Putamen (tissue), 1 donor: Measurements from ENCODE around the gene HOGA1.
"Not testable (repeated sequence)": the region's sequence is repeated elsewhere in the genome, so short reads cannot be mapped to it uniquely, and the experiment has no call there.

Experiments
- DNase-seq: peaks from one replicate; pipeline ENCODE4 v3.0.0-alpha.2; 2016; ENCODE audit warnings: low spot score

Gene HOGA1

GRCh38 chr10:97608991-97609561 is 24.9 kb downstream of the HOGA1 start:
- DNase-seq, result no peak

GRCh38 chr10:97611473-97611872 is 27.3 kb downstream of the HOGA1 start:
- DNase-seq, result no peak

GRCh38 chr10:97612386-97612785 is 28.2 kb downstream of the HOGA1 start:
- no peak for DNase-seq

- DNase-seq, result no peak
These were observed 34.1 kb downstream of the HOGA1 start for GRCh38 chr10:97618285-97618684.

- DNase-seq, result no peak
These were observed 34.5 kb downstream of the HOGA1 start for GRCh38 chr10:97618733-97619132.

GRCh38 chr10:97623277-97623676 is 39.1 kb downstream of the HOGA1 start:
- DNase-seq, result no peak

GRCh38 chr10:97627731-97628130 is 43.5 kb downstream of the HOGA1 start:
- DNase-seq, result no peak

GRCh38 chr10:97628228-97628627 is 44.0 kb downstream of the HOGA1 start:
- no peak for DNase-seq

- no peak for DNase-seq
These were observed 45.1 kb downstream of the HOGA1 start for GRCh38 chr10:97629289-97629688.

GRCh38 chr10:97631098-97631497 is 46.9 kb downstream of the HOGA1 start:
- DNase-seq, result no peak

- DNase-seq, result peak; percentile 93
These were observed 49.0 kb downstream of the HOGA1 start, which contains the start of gene MORN4 for GRCh38 chr10:97632949-97633884. TSS of gene MORN4 (minus strand) at chr10:97633500. CDS start at chr10:97619653, 13,847 bp downstream.

- no peak for DNase-seq
These were observed 49.7 kb downstream of the HOGA1 start for GRCh38 chr10:97633921-97634320.

GRCh38 chr10:97635577-97635976 is 51.4 kb downstream of the HOGA1 start:
- DNase-seq, result no peak

- not testable (repeated sequence) for DNase-seq
These were observed 54.9 kb downstream of the HOGA1 start for GRCh38 chr10:97639090-97639489.

- peak; percentile 98 for DNase-seq
These were observed 56.1 kb downstream of the HOGA1 start, which contains the start of gene PI4K2A for GRCh38 chr10:97640174-97640867. TSS of gene PI4K2A (plus strand) at chr10:97640671. CDS start at chr10:97640743, 72 bp downstream.

GRCh38 chr10:97640868-97641811 is 57.0 kb downstream of the HOGA1 start:
- no peak for DNase-seq

- not testable (repeated sequence) for DNase-seq
These were observed 58.4 kb downstream of the HOGA1 start for GRCh38 chr10:97642471-97643159.

GRCh38 chr10:97643441-97643985 is 59.3 kb downstream of the HOGA1 start:
- DNase-seq, result no peak

- DNase-seq, result no peak
These were observed 60.7 kb downstream of the HOGA1 start for GRCh38 chr10:97644936-97645335.

GRCh38 chr10:97647556-97647955 is 63.4 kb downstream of the HOGA1 start:
- DNase-seq, result no peak
